Omental fat pad (tissue), 4 donors: ENCODE measurements around the gene PHF20. TPM values are rescaled to one million over a fixed set of nuclear protein-coding genes. Genes with fewer than 3 reads are reported as not detected.
A peak's percentile ranks its signal among the peaks of the same experiment; 100 is the strongest.

ENCODE experiments used
- ATAC-seq: fragments of 150-250 bp; one replicate; pipeline ENCODE4 v1.9.1; 2016; ENCODE audit warnings: mild to moderate bottlenecking, moderate library complexity; ENCODE audit not compliant: low FRiP score
- DNase-seq: peaks from one replicate; pipeline ENCODE4 v3.0.0-alpha.2; 2019; ENCODE audit warnings: low spot score
- CTCF ChIP-seq, 3 donors: fragments of 450-650 bp; IDR thresholded peaks; one replicate each; pipeline ENCODE4 v1.5.1; 2016 to 2017; ENCODE audit warnings: antibody characterized with exemption in 3 of 3, mild to moderate bottlenecking in 3 of 3, moderate library complexity in 2 of 3
- total RNA-seq, 4 donors: library from RNA; depleted of rRNA; stranded (reverse); fragments of >200 nt; gene quantifications; one replicate each; pipeline ENCODE4 v1.1.0, GENCODE V29; 2016

The PHF20 gene
- total RNA-seq, 4 donors from 2014 or later = 51.0 to 71.7 (median 54.8) TPM

GRCh38 chr20:35975576-35976373, 204.0 kb downstream of the PHF20 start:
- TF ChIP-seq CTCF (IDR thresholded peaks at IDR 0.05) = no peak
- ATAC-seq (no peak), DNase-seq (no peak)

GRCh38 chr20:35978041-35978513, 206.3 kb downstream of the PHF20 start:
- TF ChIP-seq CTCF (IDR thresholded peaks at IDR 0.05) = no peak
- ATAC-seq = peak; percentile 46
- DNase-seq = no peak

- TF ChIP-seq CTCF (IDR thresholded peaks at IDR 0.05) = no peak
- ATAC-seq (no peak), DNase-seq (no peak)
Observed at GRCh38 chr20:35979544-35979943, 207.7 kb downstream of the PHF20 start.

- DNase-seq = no peak
- TF ChIP-seq CTCF (IDR thresholded peaks at IDR 0.05) = no peak
- no peak for ATAC-seq
Observed at GRCh38 chr20:35981969-35982368, 210.2 kb downstream of the PHF20 start.

GRCh38 chr20:35984382-35984781, 212.6 kb downstream of the PHF20 start:
- TF ChIP-seq CTCF (IDR thresholded peaks at IDR 0.05) = no peak
- no peak for DNase-seq
- ATAC-seq = no peak

- DNase-seq = no peak
Observed at GRCh38 chr20:35985806-35986205, 214.0 kb downstream of the PHF20 start.

More at GRCh38 chr20:35985806-35986205, 214.0 kb downstream of the PHF20 start:
- no peak for ATAC-seq
- no peak for TF ChIP-seq CTCF (IDR thresholded peaks at IDR 0.05)
